HG03342 (cell line): ENCODE results near the gene PTGES3.
A peak's percentile ranks its signal among the peaks of the same experiment; 100 is the strongest.

ENCODE experiments used
- ATAC-seq: cut with Tn5 transposase; IDR thresholded peaks from one replicate; pipeline ENCODE4 v1.9.1; 2021; ENCODE audit warnings: mild to moderate bottlenecking, moderate library complexity; ENCODE audit not compliant: unreplicated experiment

The PTGES3 gene

GRCh38 chr12:56630180-56630632 lies 57.9 kb downstream of the PTGES3 start, which contains the start of gene BAZ2A:
TSS of gene BAZ2A (minus strand) at chr12:56630326. CDS start at chr12:56617530, 12,796 bp downstream.
- peak; percentile 57 for ATAC-seq

- ATAC-seq = peak; percentile 0
Observed at GRCh38 chr12:56629459-56630179, 58.5 kb downstream of the PTGES3 start.

- ATAC-seq = no peak
Observed at GRCh38 chr12:56628671-56629458, 59.2 kb downstream of the PTGES3 start.

GRCh38 chr12:56626701-56627100 lies 61.4 kb downstream of the PTGES3 start:
- no peak for ATAC-seq

- ATAC-seq = no peak
Observed at GRCh38 chr12:56622535-56622934, 65.5 kb downstream of the PTGES3 start.

GRCh38 chr12:56616925-56617324 lies 71.2 kb downstream of the PTGES3 start:
- no peak for ATAC-seq

- no peak for ATAC-seq
Observed at GRCh38 chr12:56616244-56616643, 71.8 kb downstream of the PTGES3 start.

GRCh38 chr12:56614627-56615026 lies 73.5 kb downstream of the PTGES3 start:
- ATAC-seq = no peak
